Measurements from ENCODE around the gene KRT6A.
"Not testable (repeated sequence)": the region's sequence is repeated elsewhere in the genome, so short reads cannot be mapped to it uniquely, and the experiment has no call there.

KRT6A gene

DNA sequence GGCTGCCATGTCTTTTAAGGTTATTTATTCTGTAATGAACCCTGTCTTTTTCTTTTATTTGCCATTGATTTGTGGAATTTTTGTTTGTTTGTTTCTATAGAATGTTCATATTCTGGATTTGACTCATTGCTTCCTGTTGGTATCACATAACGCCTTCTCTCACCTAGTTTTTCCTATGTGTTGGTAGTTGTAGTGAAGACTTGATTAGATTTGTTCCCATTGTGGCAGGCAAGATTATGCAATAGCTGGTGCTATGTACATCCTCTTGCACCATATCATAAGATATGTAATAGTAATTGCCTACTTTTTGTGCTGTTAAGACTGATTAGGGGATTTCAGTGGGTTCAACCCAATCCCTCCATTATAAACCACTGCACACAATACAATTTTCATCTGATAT lies 37.2 kb downstream of the KRT6A start:
- H3K9me3 ChIP-seq (ENCODE audit: low read length), result no peaks in the 10 kb centered on the region
- H2AFZ ChIP-seq (ENCODE audit: low read depth, low read length), result no peak overlapping the region
- peaks cover 6% of the 10 kb centered on the region for H3K4me1 ChIP-seq (ENCODE audit: insufficient read depth, low read length)
- H3K36me3 ChIP-seq (ENCODE audit: insufficient read depth, low read length), result no peaks in the 10 kb centered on the region
- H3K4me3 ChIP-seq (ENCODE audit: low read length), result no peak overlapping the region
- H3K27me3 ChIP-seq (ENCODE audit: insufficient read depth, low read length), result peaks cover 5% of the 10 kb centered on the region

DNA sequence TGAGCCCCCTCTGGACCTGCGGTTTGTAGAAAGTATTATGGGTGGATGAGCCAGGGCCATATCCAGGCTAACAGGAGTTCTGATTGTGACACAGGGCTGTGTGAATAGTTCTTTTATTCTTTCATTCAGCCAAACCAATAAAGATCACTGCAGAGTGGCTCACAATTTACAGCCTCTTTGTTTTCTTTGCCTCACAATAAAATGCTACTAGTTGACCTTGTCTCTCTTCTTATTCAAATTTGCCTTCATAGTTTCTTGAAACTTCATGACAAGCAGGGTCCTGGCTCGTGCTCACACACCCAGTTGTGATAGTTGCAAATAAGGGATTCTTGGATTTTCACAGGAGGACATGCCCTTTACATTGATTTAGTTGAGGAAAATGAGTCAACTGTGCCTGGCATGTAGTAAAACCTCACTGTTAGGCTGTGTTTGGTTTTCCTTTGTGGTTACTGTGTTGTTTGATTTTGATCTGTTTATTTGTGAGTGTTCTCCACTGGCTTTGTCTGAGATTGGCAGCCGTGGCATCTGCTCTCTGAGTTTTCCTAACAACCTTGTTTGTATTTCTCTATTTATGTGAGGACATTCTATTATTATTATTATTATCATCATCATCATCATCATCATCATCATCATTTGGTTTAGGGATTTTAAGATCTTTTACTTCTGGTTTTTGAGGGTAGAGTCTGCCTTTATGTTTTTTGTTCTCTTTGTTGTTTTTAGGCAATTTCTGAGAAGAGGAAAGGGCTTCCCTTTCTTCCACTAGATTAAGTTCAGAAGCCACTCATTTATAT lies 38.5 kb downstream of the KRT6A start:
- Histone ChIP-seq H3K9me3 (ENCODE audit: low read length) (no peaks in the 10 kb centered on the region), H3K27me3 (ENCODE audit: insufficient read depth, low read length) (peaks cover 4% of the 10 kb centered on the region), H3K4me1 (ENCODE audit: insufficient read depth, low read length) (peaks cover 6% of the 10 kb centered on the region), H3K4me3 (ENCODE audit: low read length) (no peak overlapping the region), H3K36me3 (ENCODE audit: insufficient read depth, low read length) (no peaks in the 10 kb centered on the region), H2AFZ (ENCODE audit: low read depth, low read length) (no peak overlapping the region)

DNA sequence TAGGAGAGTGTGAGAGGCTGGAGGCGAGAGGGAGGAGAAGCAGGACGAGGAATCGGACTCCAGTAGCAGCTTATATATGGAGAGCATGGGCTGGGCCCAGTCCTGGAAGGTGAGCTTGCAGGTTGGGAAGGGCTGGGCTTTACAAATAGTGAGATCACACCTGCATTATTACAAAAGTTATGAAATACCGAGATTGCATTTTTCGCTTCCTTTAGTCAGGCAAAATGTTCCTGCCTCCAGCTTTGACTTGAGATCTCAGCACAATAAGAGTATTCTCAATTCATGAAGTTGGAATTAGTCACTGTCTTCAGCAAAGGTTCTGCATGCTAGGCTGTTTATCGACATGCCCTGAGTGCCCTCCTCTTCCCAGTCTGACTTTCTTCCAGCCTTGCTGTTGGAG lies 41.0 kb downstream of the KRT6A start, which contains the start of gene KRT6B:
TSS of gene KRT6B (minus strand) at position 46 of the 400 bp plus-strand sequence. CDS start 68 bp downstream, outside the sequence.
- Histone ChIP-seq H3K9me3 (ENCODE audit: low read length) (no peaks in the 10 kb centered on the region), H3K4me1 (ENCODE audit: insufficient read depth, low read length) (peaks cover 6% of the 10 kb centered on the region), H3K36me3 (ENCODE audit: insufficient read depth, low read length) (no peaks in the 10 kb centered on the region), H3K4me3 (ENCODE audit: low read length) (no peak within 1 kb of the TSS), H2AFZ (ENCODE audit: low read depth, low read length) (no peak within 1 kb of the TSS), H3K27me3 (ENCODE audit: insufficient read depth, low read length) (peaks cover 4% of the 10 kb centered on the region)

DNA sequence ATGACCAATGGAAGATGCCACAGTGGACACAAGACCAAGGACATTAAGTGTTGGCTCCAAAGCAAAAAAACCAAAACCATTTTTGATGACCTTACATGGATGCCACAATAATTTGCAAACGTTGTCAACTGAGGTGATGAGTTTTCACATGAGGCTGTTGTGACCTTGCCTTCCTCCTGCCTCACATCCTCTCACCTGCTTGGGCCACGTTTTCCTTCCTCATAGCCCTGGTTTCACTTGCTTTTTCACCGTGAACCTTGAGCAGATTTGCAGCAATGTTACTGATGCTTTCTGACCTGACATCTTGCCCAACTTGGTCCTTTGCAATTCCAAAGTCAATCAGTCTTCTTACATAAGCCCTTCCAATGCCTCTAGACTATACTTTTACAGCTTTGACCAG lies 44.8 kb downstream of the KRT6A start:
- Histone ChIP-seq H3K4me3 (ENCODE audit: low read length) (no peak overlapping the region), H3K36me3 (ENCODE audit: insufficient read depth, low read length) (no peaks in the 10 kb centered on the region), H3K9me3 (ENCODE audit: low read length) (no peaks in the 10 kb centered on the region), H2AFZ (ENCODE audit: low read depth, low read length) (no peak overlapping the region), H3K27me3 (ENCODE audit: insufficient read depth, low read length) (no peaks in the 10 kb centered on the region), H3K4me1 (ENCODE audit: insufficient read depth, low read length) (no peaks in the 10 kb centered on the region)

DNA sequence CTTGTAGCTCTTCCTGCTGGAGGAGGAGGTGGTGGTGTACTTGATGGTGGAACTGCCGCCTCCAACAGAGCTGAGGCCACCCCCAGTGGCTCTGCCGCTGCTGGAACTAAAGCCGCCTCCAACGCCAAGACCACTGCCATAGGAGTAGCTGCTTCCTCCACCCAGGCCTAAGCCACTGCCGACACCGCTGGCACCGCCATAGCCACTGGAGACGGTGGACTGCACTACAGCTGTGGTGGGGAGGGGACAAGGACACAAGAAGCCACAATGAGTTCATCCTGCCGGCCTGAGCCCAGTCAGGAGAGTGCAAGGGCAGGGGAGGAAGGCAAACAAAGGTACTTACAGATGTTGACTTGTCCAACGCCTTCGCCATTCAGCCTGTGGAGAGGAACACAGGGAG lies 45.9 kb downstream of the KRT6A start:
- H3K36me3 ChIP-seq (ENCODE audit: insufficient read depth, low read length); H3K4me3 ChIP-seq (ENCODE audit: low read length); H3K4me1 ChIP-seq (ENCODE audit: insufficient read depth, low read length); H2AFZ ChIP-seq (ENCODE audit: low read depth, low read length); H3K9me3 ChIP-seq (ENCODE audit: low read length); H3K27me3 ChIP-seq (ENCODE audit: insufficient read depth, low read length): not testable (repeated sequence)

DNA sequence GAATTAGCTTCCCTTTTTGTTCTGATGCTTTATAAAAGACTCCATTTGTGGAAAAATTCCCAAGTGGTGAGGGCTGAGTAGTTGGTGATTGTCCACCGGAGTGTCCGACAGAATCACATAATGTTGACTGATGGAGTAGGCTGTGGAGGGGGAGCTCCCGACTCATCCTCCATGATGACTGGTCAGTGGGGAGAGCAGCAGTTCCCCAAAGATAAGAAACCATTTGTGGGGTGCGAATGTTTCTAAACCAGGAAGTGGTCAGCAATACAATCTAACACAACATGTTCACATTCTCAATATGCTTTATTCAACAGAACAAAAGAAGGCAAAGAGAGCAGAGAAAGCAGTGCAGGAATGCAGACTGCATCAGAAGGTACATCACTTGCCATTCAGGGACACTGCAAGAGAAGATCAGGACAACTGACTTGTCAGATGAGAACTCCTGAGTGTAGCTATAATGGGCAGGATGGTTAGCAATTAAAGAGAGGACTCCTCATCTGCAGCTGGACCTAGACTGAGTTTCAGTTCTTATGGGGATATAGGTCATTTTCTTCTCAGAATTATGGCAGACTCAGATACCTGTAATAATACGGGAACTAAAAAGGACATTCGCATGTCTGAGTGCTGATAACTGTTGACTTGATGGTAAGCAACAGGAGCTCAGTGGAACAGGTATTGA lies 46.6 kb downstream of the KRT6A start:
- H3K27me3 ChIP-seq (ENCODE audit: insufficient read depth, low read length), result no peaks in the 10 kb centered on the region
- H3K4me3 ChIP-seq (ENCODE audit: low read length), result no peak overlapping the region
- H3K4me1 ChIP-seq (ENCODE audit: insufficient read depth, low read length), result no peaks in the 10 kb centered on the region
- H3K9me3 ChIP-seq (ENCODE audit: low read length), result no peaks in the 10 kb centered on the region
- no peak overlapping the region for H2AFZ ChIP-seq (ENCODE audit: low read depth, low read length)
- no peaks in the 10 kb centered on the region for H3K36me3 ChIP-seq (ENCODE audit: insufficient read depth, low read length)

DNA sequence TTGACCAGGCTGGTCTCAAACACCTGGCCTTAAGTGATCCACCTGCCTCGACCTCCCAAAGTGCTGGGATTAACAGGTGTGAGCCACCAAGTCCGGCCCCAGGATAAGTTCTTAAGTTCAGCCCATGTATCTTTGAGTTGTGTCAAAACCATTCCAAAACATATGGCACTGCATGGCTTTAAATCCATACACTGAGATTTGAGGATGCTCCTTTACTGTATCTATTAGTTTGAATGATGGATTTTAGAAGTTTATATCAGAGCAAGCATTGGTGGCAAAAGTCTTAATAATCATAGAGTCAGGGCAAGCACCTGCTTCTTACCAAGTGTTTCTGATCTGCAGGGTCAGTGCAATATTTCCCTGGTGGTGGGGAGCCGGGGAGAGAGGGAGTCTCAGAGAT lies 47.2 kb downstream of the KRT6A start:
- no peaks in the 10 kb centered on the region for H3K9me3 ChIP-seq (ENCODE audit: low read length)
- no peaks in the 10 kb centered on the region for H3K27me3 ChIP-seq (ENCODE audit: insufficient read depth, low read length)
- no peaks in the 10 kb centered on the region for H3K36me3 ChIP-seq (ENCODE audit: insufficient read depth, low read length)
- no peak overlapping the region for H2AFZ ChIP-seq (ENCODE audit: low read depth, low read length)
- no peaks in the 10 kb centered on the region for H3K4me1 ChIP-seq (ENCODE audit: insufficient read depth, low read length)
- no peak overlapping the region for H3K4me3 ChIP-seq (ENCODE audit: low read length)

DNA sequence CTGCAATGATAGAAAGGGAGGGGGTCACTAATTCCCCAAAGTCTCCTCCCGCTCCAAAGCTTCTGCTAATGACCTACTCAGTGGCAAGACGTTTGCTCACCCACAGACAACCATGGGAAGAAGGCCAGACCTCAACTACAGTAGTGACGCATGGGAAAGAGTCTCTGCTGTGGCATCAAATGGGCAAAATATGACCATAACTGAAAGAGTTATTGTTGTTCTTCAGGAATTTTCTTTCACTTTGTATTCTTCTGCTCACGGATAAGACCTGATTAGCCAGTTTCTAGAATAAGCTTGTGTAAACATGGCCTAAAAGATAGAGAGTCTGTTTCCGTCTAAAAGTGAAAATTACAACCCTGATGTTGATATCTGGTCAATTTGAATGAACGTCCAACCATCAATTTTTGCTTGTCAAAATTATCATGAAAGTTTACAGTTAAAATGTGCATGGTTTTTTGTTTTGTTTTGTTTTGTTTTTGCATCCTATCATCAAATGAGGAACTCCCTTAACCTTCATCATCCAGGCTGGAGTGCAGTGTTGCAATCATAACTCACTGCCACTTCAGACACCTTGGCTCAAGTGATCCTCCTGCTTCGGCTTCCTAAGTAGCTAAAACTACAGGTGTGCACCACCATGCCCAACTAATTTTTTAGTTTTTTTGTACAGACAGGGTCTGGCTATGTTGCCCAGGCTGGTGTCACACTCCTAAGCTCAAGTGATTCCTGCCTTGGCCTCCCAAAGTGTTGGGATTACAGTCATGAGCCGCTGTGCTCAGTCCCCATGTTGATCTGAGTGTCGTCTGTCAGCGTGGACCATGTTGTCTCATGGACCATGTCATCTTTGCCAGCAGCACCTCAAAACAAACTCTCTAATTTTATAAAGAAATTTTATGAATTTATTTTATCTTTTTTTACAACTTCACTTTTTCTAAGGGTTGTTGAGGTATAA lies 48.1 kb downstream of the KRT6A start:
- Histone ChIP-seq H3K9me3 (ENCODE audit: low read length) (no peaks in the 10 kb centered on the region), H3K4me1 (ENCODE audit: insufficient read depth, low read length) (no peaks in the 10 kb centered on the region), H3K27me3 (ENCODE audit: insufficient read depth, low read length) (no peaks in the 10 kb centered on the region), H3K4me3 (ENCODE audit: low read length) (no peak overlapping the region), H2AFZ (ENCODE audit: low read depth, low read length) (no peak overlapping the region), H3K36me3 (ENCODE audit: insufficient read depth, low read length) (no peaks in the 10 kb centered on the region)

DNA sequence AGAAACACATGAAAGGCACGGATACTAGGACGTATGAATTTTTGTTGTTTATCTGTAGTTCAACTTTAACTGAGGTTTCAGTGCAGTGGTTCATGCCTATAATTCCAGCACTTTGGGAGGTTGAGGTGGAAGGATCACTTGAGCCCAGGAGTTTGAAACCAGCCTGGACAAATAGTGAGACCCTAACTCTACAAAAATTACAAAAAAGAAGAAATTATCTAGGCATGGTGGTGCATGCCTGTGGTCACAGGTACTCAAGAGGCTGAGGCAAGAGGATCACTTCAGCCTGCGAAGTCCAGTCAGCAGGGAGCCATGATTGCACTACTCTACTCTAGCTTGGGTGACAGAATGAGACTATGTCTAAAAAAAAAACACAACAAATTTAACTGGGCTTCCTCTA lies 49.1 kb downstream of the KRT6A start:
- Histone ChIP-seq H3K36me3 (ENCODE audit: insufficient read depth, low read length) (no peaks in the 10 kb centered on the region), H2AFZ (ENCODE audit: low read depth, low read length) (no peak overlapping the region), H3K4me1 (ENCODE audit: insufficient read depth, low read length) (no peaks in the 10 kb centered on the region), H3K4me3 (ENCODE audit: low read length) (no peak overlapping the region), H3K9me3 (ENCODE audit: low read length) (no peaks in the 10 kb centered on the region), H3K27me3 (ENCODE audit: insufficient read depth, low read length) (no peaks in the 10 kb centered on the region)

DNA sequence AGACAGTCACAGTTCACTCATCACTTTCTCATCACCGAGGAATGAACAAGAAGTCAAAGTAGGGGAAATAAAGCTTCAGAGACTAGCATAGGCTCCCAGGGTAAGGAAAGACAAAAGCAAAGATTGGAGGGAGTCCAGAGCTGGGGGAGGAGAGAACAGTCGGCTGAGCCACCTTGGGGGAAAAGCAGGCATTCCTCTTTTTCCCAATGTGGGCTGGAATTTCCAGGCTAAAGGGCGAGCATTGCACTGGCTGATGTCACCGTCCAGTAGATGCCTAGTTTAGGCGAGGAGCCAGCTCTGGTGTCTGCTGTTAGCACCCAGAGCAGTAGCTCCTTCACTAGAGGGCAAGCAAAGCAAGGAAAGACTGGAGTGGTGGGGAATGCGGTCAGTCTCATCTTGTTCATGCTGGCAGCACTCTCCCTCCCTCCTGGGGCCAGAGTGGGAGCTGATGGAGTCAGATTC lies 50.4 kb downstream of the KRT6A start:
- Histone ChIP-seq H3K9me3 (ENCODE audit: low read length) (no peaks in the 10 kb centered on the region), H3K4me1 (ENCODE audit: insufficient read depth, low read length) (no peaks in the 10 kb centered on the region)

DNA sequence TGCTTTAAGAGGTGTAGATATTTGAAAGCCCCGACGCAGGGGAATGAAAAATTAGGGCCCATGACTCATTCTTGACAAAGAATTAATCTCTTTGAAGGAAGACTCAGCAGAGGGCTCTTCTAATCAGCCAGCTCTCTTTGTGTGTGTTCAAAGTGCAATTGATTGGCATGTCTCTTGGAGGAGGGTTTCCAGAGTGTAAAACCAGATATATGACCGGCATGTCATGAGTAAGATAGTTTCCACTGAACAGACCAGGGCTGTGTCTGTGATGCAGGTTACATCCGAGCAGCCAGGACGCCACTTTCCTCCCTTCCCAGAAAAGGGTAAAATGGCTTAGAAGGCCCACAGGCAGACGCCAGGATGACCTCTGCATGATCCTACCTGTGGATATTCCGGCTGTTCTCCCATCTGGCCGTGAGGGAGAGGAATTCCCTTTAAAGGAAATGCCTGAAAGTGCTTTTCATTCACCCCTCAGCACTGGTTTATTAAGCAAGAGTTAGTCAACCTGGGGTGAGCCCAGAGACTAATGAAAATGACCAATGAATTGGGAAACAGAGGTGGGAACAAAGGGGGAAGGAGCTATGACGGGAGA lies 51.6 kb downstream of the KRT6A start:
- H2AFZ ChIP-seq (ENCODE audit: low read depth, low read length), result no peak overlapping the region
- no peaks in the 10 kb centered on the region for H3K4me1 ChIP-seq (ENCODE audit: insufficient read depth, low read length)
- H3K4me3 ChIP-seq (ENCODE audit: low read length), result no peak overlapping the region
- no peaks in the 10 kb centered on the region for H3K36me3 ChIP-seq (ENCODE audit: insufficient read depth, low read length)
- no peaks in the 10 kb centered on the region for H3K27me3 ChIP-seq (ENCODE audit: insufficient read depth, low read length)
- no peaks in the 10 kb centered on the region for H3K9me3 ChIP-seq (ENCODE audit: low read length)

More for the DNA sequence above, 50.4 kb downstream of the KRT6A start:
- H2AFZ ChIP-seq (ENCODE audit: low read depth, low read length), result no peak overlapping the region
- H3K4me3 ChIP-seq (ENCODE audit: low read length), result no peak overlapping the region
- no peaks in the 10 kb centered on the region for H3K27me3 ChIP-seq (ENCODE audit: insufficient read depth, low read length)
- no peaks in the 10 kb centered on the region for H3K36me3 ChIP-seq (ENCODE audit: insufficient read depth, low read length)

DNA sequence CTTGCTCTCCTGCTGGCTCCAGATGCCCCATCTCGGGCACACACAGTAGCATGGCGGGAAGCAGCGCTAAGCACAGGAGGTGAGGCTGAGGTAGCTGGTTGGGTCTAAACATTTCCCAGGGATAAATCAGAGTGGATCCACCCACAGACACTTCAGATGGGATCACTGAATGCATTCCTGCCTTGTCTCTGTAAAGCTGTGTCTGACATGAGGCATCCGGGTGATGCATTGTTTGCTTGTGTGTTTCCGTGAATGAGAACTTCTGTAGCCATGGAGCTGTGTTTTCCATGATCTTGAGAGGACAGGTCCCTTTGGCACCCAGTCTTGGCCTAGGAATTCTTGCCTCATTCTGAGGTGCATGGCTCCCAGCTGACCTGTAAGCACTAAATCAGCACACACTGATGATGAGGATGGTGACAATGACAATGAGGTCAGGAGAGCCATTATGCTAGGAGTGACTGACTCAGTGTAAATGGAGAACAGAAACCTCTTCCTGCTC lies 52.2 kb downstream of the KRT6A start:
- no peak overlapping the region for H3K4me3 ChIP-seq (ENCODE audit: low read length)

More for the DNA sequence above, 52.2 kb downstream of the KRT6A start:
- H3K4me1 ChIP-seq (ENCODE audit: insufficient read depth, low read length), result no peaks in the 10 kb centered on the region
- H2AFZ ChIP-seq (ENCODE audit: low read depth, low read length), result no peak overlapping the region
- H3K36me3 ChIP-seq (ENCODE audit: insufficient read depth, low read length), result no peaks in the 10 kb centered on the region
- no peaks in the 10 kb centered on the region for H3K9me3 ChIP-seq (ENCODE audit: low read length)
- no peaks in the 10 kb centered on the region for H3K27me3 ChIP-seq (ENCODE audit: insufficient read depth, low read length)

Data from neuron (in vitro differentiated cells).